Activated CD4-positive, alpha-beta T cell treated with anti-CD3 and anti-CD28 coated beads, Interleukin-10, Interleukin-2, amounts not matched to agents 100 ng/mL and 50 ng/mL, durations not matched to agents 16 hours and 8 hours (primary cell): ENCODE measurements around the gene FABP1.

Experiments used
- DNase-seq: peaks from one replicate; pipeline ENCODE4 v3.0.0-alpha.2; 2020

Gene FABP1

GRCh38 chr2:88113069-88113468 lies 14.8 kb downstream of the FABP1 start:
- no peak for DNase-seq

- DNase-seq = no peak
Measured at GRCh38 chr2:88110830-88111229, 17.0 kb downstream of the FABP1 start.

GRCh38 chr2:88108796-88109195 lies 19.1 kb downstream of the FABP1 start:
- no peak for DNase-seq

- no peak for DNase-seq
Measured at GRCh38 chr2:88100489-88100858, 27.4 kb downstream of the FABP1 start.

- no peak for DNase-seq
Measured at GRCh38 chr2:88099798-88100488, 27.9 kb downstream of the FABP1 start.

- no peak for DNase-seq
Measured at GRCh38 chr2:88098558-88098900, 29.3 kb downstream of the FABP1 start.

GRCh38 chr2:88097891-88098557 lies 29.8 kb downstream of the FABP1 start:
- DNase-seq = no peak

GRCh38 chr2:88097192-88097591 lies 30.7 kb downstream of the FABP1 start:
- no peak for DNase-seq

GRCh38 chr2:88096708-88097107 lies 31.2 kb downstream of the FABP1 start:
- no peak for DNase-seq

- no peak for DNase-seq
Measured at GRCh38 chr2:88095022-88095421, 32.8 kb downstream of the FABP1 start.

GRCh38 chr2:88092773-88093172 lies 35.1 kb downstream of the FABP1 start:
- DNase-seq = no peak

- no peak for DNase-seq
Measured at GRCh38 chr2:88091943-88092342, 35.9 kb downstream of the FABP1 start.

GRCh38 chr2:88090446-88091283 lies 37.2 kb downstream of the FABP1 start:
- DNase-seq = no peak

- DNase-seq = no peak
Measured at GRCh38 chr2:88088999-88089398, 38.9 kb downstream of the FABP1 start.

GRCh38 chr2:88087763-88088162 lies 40.1 kb downstream of the FABP1 start:
- no peak for DNase-seq

GRCh38 chr2:88087073-88087472 lies 40.8 kb downstream of the FABP1 start:
- no peak for DNase-seq

- DNase-seq = no peak
Measured at GRCh38 chr2:88086401-88086800, 41.5 kb downstream of the FABP1 start.

- DNase-seq = no peak
Measured at GRCh38 chr2:88085602-88086001, 42.3 kb downstream of the FABP1 start.

- no peak for DNase-seq
Measured at GRCh38 chr2:88085099-88085498, 42.8 kb downstream of the FABP1 start.

GRCh38 chr2:88082781-88083180 lies 45.1 kb downstream of the FABP1 start:
- DNase-seq = no peak

GRCh38 chr2:88081924-88082608 lies 45.8 kb downstream of the FABP1 start:
- no peak for DNase-seq

- no peak for DNase-seq
Measured at GRCh38 chr2:88080545-88080944, 47.3 kb downstream of the FABP1 start.

GRCh38 chr2:88078643-88079172 lies 49.2 kb downstream of the FABP1 start:
- DNase-seq = no peak
